GM10266 (cell line): Measurements from ENCODE around the gene SLC12A6.

Experiments
- DNase-seq: peaks from one replicate; pipeline ENCODE4 v3.0.0; 2012; ENCODE audit errors: extremely low spot score
- CTCF ChIP-seq: IDR thresholded peaks from 2 replicates; pipeline ENCODE4 v1.5.1; 2012; ENCODE audit warnings: mild to moderate bottlenecking, low read depth; ENCODE audit not compliant: control insufficient read depth, insufficient read depth; ENCODE audit errors: missing control alignments

SLC12A6 gene

GRCh38 chr15:34361278-34361677 lies 23.7 kb upstream of the SLC12A6 start:
- no peak for TF ChIP-seq CTCF
- DNase-seq: no peak

GRCh38 chr15:34360298-34360697 lies 22.7 kb upstream of the SLC12A6 start:
- TF ChIP-seq CTCF: no peak
- no peak for DNase-seq

- DNase-seq: no peak
- TF ChIP-seq CTCF: no peak
Measured at GRCh38 chr15:34359416-34359815, 21.8 kb upstream of the SLC12A6 start.

- no peak for DNase-seq
Measured at GRCh38 chr15:34358948-34359347, 21.4 kb upstream of the SLC12A6 start.

GRCh38 chr15:34358367-34358766 lies 20.8 kb upstream of the SLC12A6 start:
- no peak for TF ChIP-seq CTCF
- DNase-seq: no peak

More at GRCh38 chr15:34358948-34359347, 21.4 kb upstream of the SLC12A6 start:
- TF ChIP-seq CTCF: no peak

- DNase-seq: no peak
- no peak for TF ChIP-seq CTCF
Measured at GRCh38 chr15:34357653-34358052, 20.1 kb upstream of the SLC12A6 start.

- no peak for DNase-seq
- TF ChIP-seq CTCF: no peak
Measured at GRCh38 chr15:34355241-34355640, 17.7 kb upstream of the SLC12A6 start.

- TF ChIP-seq CTCF: no peak
- no peak for DNase-seq
Measured at GRCh38 chr15:34354286-34354685, 16.7 kb upstream of the SLC12A6 start.
